Lower leg skin (tissue), 3 donors: ENCODE data around the gene PRRT3.

Experiments
- POLR2A ChIP-seq, 2 donors: fragments of 450-650 bp; IDR thresholded peaks; one replicate each; pipeline ENCODE4 v1.6.1; 2016 to 2017; ENCODE audit warnings: antibody characterized with exemption in 2 of 2, mild to moderate bottlenecking in 1 of 2, moderate library complexity in 1 of 2
- TF ChIP-seq, protein P1 (sequence below), 3 donors: fragments of 450-650 bp; IDR thresholded peaks; one replicate each; pipeline ENCODE4 v1.5.1; 2016; ENCODE audit warnings: antibody characterized with exemption in 3 of 3, mild to moderate bottlenecking in 3 of 3, moderate library complexity in 2 of 3

DNA sequence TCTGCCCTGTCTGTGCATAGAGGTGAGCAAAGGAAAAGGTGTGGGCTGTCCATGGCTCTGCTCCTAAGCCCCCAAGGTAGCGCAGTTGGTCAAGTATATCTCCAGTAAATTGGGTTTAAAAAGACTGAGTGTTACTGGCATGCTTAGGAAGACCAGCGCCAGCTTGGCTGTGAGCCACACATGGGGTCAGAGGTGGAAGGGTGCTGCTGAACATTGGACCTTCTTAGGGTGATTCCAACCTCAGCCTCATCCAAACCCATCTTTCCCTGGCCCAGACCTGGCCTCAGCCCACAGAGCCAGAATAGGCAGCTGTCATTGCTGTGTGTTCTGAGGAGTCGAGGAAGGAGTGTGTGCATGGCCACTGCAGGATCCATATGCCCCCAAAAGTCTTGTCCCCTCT, 43.9 kb downstream of the PRRT3 start:
- TF ChIP-seq, protein P1, sequence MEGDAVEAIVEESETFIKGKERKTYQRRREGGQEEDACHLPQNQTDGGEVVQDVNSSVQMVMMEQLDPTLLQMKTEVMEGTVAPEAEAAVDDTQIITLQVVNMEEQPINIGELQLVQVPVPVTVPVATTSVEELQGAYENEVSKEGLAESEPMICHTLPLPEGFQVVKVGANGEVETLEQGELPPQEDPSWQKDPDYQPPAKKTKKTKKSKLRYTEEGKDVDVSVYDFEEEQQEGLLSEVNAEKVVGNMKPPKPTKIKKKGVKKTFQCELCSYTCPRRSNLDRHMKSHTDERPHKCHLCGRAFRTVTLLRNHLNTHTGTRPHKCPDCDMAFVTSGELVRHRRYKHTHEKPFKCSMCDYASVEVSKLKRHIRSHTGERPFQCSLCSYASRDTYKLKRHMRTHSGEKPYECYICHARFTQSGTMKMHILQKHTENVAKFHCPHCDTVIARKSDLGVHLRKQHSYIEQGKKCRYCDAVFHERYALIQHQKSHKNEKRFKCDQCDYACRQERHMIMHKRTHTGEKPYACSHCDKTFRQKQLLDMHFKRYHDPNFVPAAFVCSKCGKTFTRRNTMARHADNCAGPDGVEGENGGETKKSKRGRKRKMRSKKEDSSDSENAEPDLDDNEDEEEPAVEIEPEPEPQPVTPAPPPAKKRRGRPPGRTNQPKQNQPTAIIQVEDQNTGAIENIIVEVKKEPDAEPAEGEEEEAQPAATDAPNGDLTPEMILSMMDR (IDR thresholded peaks at IDR 0.05): no peak
- TF ChIP-seq POLR2A (IDR thresholded peaks at IDR 0.05): no peak
